HUES48 (cell line): ENCODE measurements around the gene OSBPL9.

Source experiments
- H3K27ac ChIP-seq: one replicate; pipeline ENCODE4 v1.7.0; 2013; ENCODE audit warnings: low read depth, low read length, inconsistent platforms
- H3K27me3 ChIP-seq: 2 replicates; pipeline ENCODE4 v1.6.1; 2013; ENCODE audit warnings: mild to moderate bottlenecking, low read length; ENCODE audit not compliant: control insufficient read depth, insufficient read depth
- H3K36me3 ChIP-seq: 2 replicates; pipeline ENCODE4 v1.6.1; 2013; ENCODE audit warnings: low read length; ENCODE audit not compliant: control insufficient read depth, insufficient read depth
- H3K4me1 ChIP-seq: 2 replicates; pipeline ENCODE4 v1.6.1; 2013; ENCODE audit warnings: mild to moderate bottlenecking, low read length; ENCODE audit not compliant: control insufficient read depth, insufficient read depth
- H3K4me3 ChIP-seq: 2 replicates; pipeline ENCODE4 v1.5.1; 2013; ENCODE audit warnings: mild to moderate bottlenecking, low read depth, low read length
- H3K9ac ChIP-seq: 2 replicates; pipeline ENCODE4 v1.6.1; 2013; ENCODE audit warnings: mild to moderate bottlenecking, low read depth, low read length, moderate library complexity
- H3K9me3 ChIP-seq: 2 replicates; pipeline ENCODE4 v1.6.1; 2013; ENCODE audit warnings: low read length; ENCODE audit not compliant: control insufficient read depth, insufficient read depth

The OSBPL9 gene

DNA sequence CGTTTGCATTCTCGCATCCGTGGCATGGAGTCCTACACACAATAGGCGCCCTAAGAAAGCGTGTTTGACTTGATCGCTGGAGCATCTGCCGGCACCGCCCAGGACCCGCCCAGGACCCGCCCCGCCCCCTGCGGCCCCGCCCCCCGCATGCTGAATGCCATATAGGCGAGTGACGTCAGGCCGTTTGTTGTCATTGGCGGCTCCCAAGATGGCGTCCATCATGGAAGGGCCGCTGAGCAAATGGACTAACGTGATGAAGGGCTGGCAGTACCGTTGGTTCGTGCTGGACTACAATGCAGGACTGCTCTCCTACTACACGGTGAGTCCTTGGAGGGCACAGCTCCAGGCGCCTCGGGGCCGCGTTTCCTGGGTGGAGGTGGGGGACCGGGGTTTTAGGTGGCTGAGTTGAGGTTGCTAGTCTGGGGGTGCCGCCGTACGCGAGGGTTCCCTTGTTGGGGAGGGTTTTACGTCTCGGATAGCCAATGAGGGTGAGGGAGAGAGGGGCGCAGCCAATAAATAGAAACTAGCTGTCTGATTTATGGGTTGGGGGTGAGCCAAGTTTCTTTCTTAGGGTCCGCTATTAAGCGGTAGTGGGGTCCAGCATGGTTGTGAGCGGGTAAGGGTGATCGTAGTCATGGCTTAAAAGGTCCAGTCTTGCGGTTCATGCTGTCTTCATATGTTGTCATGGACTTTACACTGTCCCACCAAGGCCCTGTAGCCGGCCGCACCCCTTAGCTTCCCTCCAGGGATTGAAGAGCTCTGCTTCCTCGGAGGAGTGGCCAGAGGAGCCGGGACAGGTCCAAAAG, at the start of gene OSBPL9:
OSBPL9 (plus strand) TSS at position 190 of the 806 bp plus-strand sequence; CDS start at position 209, 19 bp downstream.
- Histone ChIP-seq H3K36me3 (no peaks in the 10 kb centered on the region), H3K4me1 (peaks cover 9% of the 10 kb centered on the region), H3K9ac (peak within 1 kb of the TSS; percentile 95), H3K9me3 (no peaks in the 10 kb centered on the region), H3K27me3 (no peaks in the 10 kb centered on the region), H3K27ac (peak within 1 kb of the TSS; percentile 95), H3K4me3 (peak within 1 kb of the TSS; percentile 99)

- peaks cover 25% of the 10 kb centered on the region for H3K4me1 ChIP-seq
- no peaks in the 10 kb centered on the region for H3K9me3 ChIP-seq
- H3K9ac ChIP-seq, result no peak overlapping the region
- no peaks in the 10 kb centered on the region for H3K36me3 ChIP-seq
- no peaks in the 10 kb centered on the region for H3K27me3 ChIP-seq
- no peak overlapping the region for H3K27ac ChIP-seq
- H3K4me3 ChIP-seq, result no peak overlapping the region
Measured at GRCh38 chr1:51567653-51568052, 49.2 kb upstream of the OSBPL9 start.

- no peaks in the 10 kb centered on the region for H3K27me3 ChIP-seq
- peaks cover 25% of the 10 kb centered on the region for H3K4me1 ChIP-seq
- H3K9me3 ChIP-seq, result no peaks in the 10 kb centered on the region
- no peak overlapping the region for H3K9ac ChIP-seq
- no peaks in the 10 kb centered on the region for H3K36me3 ChIP-seq
- H3K27ac ChIP-seq, result no peak overlapping the region
- no peak overlapping the region for H3K4me3 ChIP-seq
Measured at GRCh38 chr1:51568231-51568935, 48.5 kb upstream of the OSBPL9 start.

- Histone ChIP-seq H3K9me3 (no peaks in the 10 kb centered on the region), H3K36me3 (no peaks in the 10 kb centered on the region), H3K27ac (peak overlapping the region; percentile 84), H3K4me1 (peaks cover 19% of the 10 kb centered on the region), H3K27me3 (no peaks in the 10 kb centered on the region), H3K4me3 (no peak overlapping the region), H3K9ac (no peak overlapping the region)
Measured at GRCh38 chr1:51569284-51570062, 47.4 kb upstream of the OSBPL9 start.

DNA sequence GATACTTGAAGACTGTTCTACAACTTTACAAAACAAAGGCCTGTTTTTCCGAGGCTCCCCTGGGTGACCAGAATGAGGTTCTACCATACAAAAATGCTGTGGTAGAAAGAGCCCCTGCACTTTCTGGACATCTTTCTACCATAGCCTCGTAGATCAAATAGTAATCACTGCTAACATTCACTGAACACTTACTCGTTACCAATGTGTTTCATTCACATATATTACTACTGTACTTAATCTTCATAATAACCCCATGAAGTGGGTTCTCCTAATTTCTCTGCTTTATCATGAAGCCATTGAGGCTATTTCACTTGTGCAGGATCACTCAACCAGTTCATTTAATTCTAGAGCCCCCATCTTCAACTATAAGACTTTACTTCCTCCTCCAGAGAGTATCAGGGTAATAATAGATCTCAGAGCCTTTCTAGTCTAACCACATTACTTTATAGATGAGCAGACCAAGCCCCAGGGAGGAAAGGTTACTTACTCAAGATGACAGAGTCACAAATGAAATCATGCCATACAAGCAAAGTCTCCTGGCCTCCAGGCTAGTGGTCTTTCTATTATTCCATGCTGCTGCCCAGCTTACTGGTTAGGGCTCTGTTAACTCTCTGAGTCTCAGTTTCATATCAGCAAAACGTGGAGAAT, 46.7 kb upstream of the OSBPL9 start:
- Histone ChIP-seq H3K36me3 (no peaks in the 10 kb centered on the region), H3K4me1 (peaks cover 15% of the 10 kb centered on the region), H3K4me3 (no peak overlapping the region), H3K27ac (peak overlapping the region; percentile 84), H3K27me3 (no peaks in the 10 kb centered on the region), H3K9ac (no peak overlapping the region), H3K9me3 (no peaks in the 10 kb centered on the region)

GRCh38 chr1:51572365-51572764, 44.5 kb upstream of the OSBPL9 start:
- Histone ChIP-seq H3K4me1 (peaks cover 15% of the 10 kb centered on the region), H3K9me3 (no peaks in the 10 kb centered on the region), H3K4me3 (no peak overlapping the region), H3K27ac (no peak overlapping the region), H3K27me3 (no peaks in the 10 kb centered on the region), H3K36me3 (no peaks in the 10 kb centered on the region), H3K9ac (no peak overlapping the region)

- no peaks in the 10 kb centered on the region for H3K36me3 ChIP-seq
- peaks cover 5% of the 10 kb centered on the region for H3K4me1 ChIP-seq
- H3K27me3 ChIP-seq, result no peaks in the 10 kb centered on the region
- no peak overlapping the region for H3K4me3 ChIP-seq
- no peaks in the 10 kb centered on the region for H3K9me3 ChIP-seq
- H3K27ac ChIP-seq, result no peak overlapping the region
- H3K9ac ChIP-seq, result no peak overlapping the region
Measured at GRCh38 chr1:51574796-51575195, 42.1 kb upstream of the OSBPL9 start.

DNA sequence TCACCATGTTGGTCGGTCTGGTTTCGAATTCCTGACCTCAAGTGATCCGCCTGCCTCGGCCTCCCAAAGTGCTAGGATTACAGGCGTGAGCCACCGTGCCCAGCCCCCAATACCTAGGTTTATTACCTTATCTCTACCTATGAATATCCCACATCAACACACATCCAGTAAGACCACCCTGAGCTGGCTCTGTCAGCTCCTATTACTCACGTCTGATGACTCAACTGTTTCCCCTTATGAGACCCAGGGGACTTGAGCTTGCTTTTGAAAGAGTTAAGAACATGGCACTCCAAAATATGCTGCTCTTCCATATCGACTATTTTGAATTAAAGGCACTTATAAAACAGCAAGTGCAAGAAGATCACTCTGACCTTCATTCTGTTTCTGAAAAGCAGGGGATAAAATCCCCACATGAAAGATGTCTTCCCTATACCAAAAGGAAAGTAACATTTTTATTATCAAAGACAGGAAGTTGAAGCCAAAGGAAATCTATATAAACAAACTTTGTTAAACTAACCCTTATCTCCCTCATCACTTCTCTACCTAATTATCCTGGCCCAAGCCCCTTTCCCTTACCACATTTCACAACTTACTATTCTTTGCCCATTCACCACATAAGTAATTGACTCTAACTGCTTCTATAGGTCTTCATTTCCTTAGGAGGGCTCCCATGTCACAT, 41.3 kb upstream of the OSBPL9 start:
- Histone ChIP-seq H3K27ac (no peak overlapping the region), H3K27me3 (no peaks in the 10 kb centered on the region), H3K9me3 (no peaks in the 10 kb centered on the region), H3K36me3 (no peaks in the 10 kb centered on the region), H3K4me3 (no peak overlapping the region), H3K9ac (no peak overlapping the region), H3K4me1 (no peaks in the 10 kb centered on the region)

GRCh38 chr1:51576085-51576444, 40.8 kb upstream of the OSBPL9 start:
- Histone ChIP-seq H3K27ac (no peak overlapping the region), H3K9ac (no peak overlapping the region)

GRCh38 chr1:51576923-51577322, 40.0 kb upstream of the OSBPL9 start:
- Histone ChIP-seq H3K27me3 (no peaks in the 10 kb centered on the region), H3K4me3 (no peak overlapping the region), H3K9ac (no peak overlapping the region), H3K36me3 (no peaks in the 10 kb centered on the region), H3K9me3 (no peaks in the 10 kb centered on the region), H3K4me1 (no peaks in the 10 kb centered on the region), H3K27ac (no peak overlapping the region)

More at GRCh38 chr1:51576085-51576444, 40.8 kb upstream of the OSBPL9 start:
- no peaks in the 10 kb centered on the region for H3K4me1 ChIP-seq
- H3K27me3 ChIP-seq, result no peaks in the 10 kb centered on the region
- no peak overlapping the region for H3K4me3 ChIP-seq
- H3K36me3 ChIP-seq, result no peaks in the 10 kb centered on the region
- no peaks in the 10 kb centered on the region for H3K9me3 ChIP-seq
